ENCODE results near the gene WDR90. TPM values are rescaled to one million over a fixed set of nuclear protein-coding genes. Genes with fewer than 3 reads are reported as not detected.

The WDR90 gene
- total RNA-seq, 1 donor from 2014 or later, result 102 TPM

GRCh38 chr16:624526-625070, 24.6 kb upstream of the WDR90 start:
- H3K4me3 Mint-ChIP-seq, result no peak overlapping the region
- H3K9me3 Mint-ChIP-seq, result no peaks in the 10 kb centered on the region
- H3K27ac Mint-ChIP-seq, result peak overlapping the region; percentile 39
- H3K4me1 Mint-ChIP-seq (ENCODE audit: unreplicated experiment), result peaks cover 21% of the 10 kb centered on the region
- no peak for DNase-seq (ENCODE audit: extremely low spot score, unreplicated experiment)
- H3K27me3 Mint-ChIP-seq, result no peaks in the 10 kb centered on the region
- H3K36me3 Mint-ChIP-seq, result no peaks in the 10 kb centered on the region
- TF ChIP-seq CTCF (conservative IDR thresholded peaks at IDR 0.05), result no peak

- no peaks in the 10 kb centered on the region for H3K9me3 Mint-ChIP-seq
- H3K27me3 Mint-ChIP-seq, result no peaks in the 10 kb centered on the region
- peaks cover 21% of the 10 kb centered on the region for H3K4me1 Mint-ChIP-seq (ENCODE audit: unreplicated experiment)
- no peak for DNase-seq (ENCODE audit: extremely low spot score, unreplicated experiment)
- no peak overlapping the region for H3K27ac Mint-ChIP-seq
- H3K36me3 Mint-ChIP-seq, result no peaks in the 10 kb centered on the region
- H3K4me3 Mint-ChIP-seq, result no peak overlapping the region
- TF ChIP-seq CTCF (conservative IDR thresholded peaks at IDR 0.05), result no peak
These were observed 23.8 kb upstream of the WDR90 start for GRCh38 chr16:625117-625976.

- DNase-seq (ENCODE audit: extremely low spot score, unreplicated experiment), result no peak
- Mint-ChIP-seq H3K4me1 (ENCODE audit: unreplicated experiment) (peaks cover 21% of the 10 kb centered on the region), H3K36me3 (no peaks in the 10 kb centered on the region), H3K4me3 (no peak overlapping the region), H3K27ac (no peak overlapping the region), H3K9me3 (no peaks in the 10 kb centered on the region), H3K27me3 (no peaks in the 10 kb centered on the region)
- TF ChIP-seq CTCF (conservative IDR thresholded peaks at IDR 0.05), result no peak
These were observed 23.0 kb upstream of the WDR90 start for GRCh38 chr16:625977-626765.

GRCh38 chr16:626787-627453, 22.2 kb upstream of the WDR90 start:
- Mint-ChIP-seq H3K27ac (no peak overlapping the region), H3K9me3 (no peaks in the 10 kb centered on the region), H3K36me3 (no peaks in the 10 kb centered on the region), H3K4me3 (no peak overlapping the region), H3K4me1 (ENCODE audit: unreplicated experiment) (peaks cover 16% of the 10 kb centered on the region), H3K27me3 (no peaks in the 10 kb centered on the region)
- no peak for TF ChIP-seq CTCF (conservative IDR thresholded peaks at IDR 0.05)
- no peak for DNase-seq (ENCODE audit: extremely low spot score, unreplicated experiment)

- no peak for DNase-seq (ENCODE audit: extremely low spot score, unreplicated experiment)
- Mint-ChIP-seq H3K27ac (no peak overlapping the region), H3K4me1 (ENCODE audit: unreplicated experiment) (peaks cover 15% of the 10 kb centered on the region), H3K4me3 (no peak overlapping the region), H3K9me3 (no peaks in the 10 kb centered on the region), H3K27me3 (no peaks in the 10 kb centered on the region), H3K36me3 (no peaks in the 10 kb centered on the region)
- TF ChIP-seq CTCF (conservative IDR thresholded peaks at IDR 0.05), result no peak
These were observed 21.5 kb upstream of the WDR90 start for GRCh38 chr16:627454-628239.
